Stimulated activated effector memory CD8-positive, alpha-beta T cell treated with anti-CD3 and anti-CD28 coated beads, Interleukin-12 subunit alpha, Interleukin-12 subunit beta, amount 100 ng/mL, for 72 hours (primary cell): ENCODE measurements around the gene NPC1L1.

ENCODE experiments used
- ATAC-seq: fragments of 150-1000 bp; cut with Tn5 transposase; 2 replicates; pipeline ENCODE4 v1.10.0; 2021
- DNase-seq, 2 donors: peaks; one replicate each; pipeline ENCODE4 v3.0.0; 2021 to 2022; ENCODE audit warnings: low spot score in 2 of 2
- H3K27ac Mint-ChIP-seq: one replicate; pipeline ENCODE4 v1.8.0; 2022; ENCODE audit warnings: mild to moderate bottlenecking, mixed read lengths
- H3K36me3 Mint-ChIP-seq: one replicate; pipeline ENCODE4 v1.8.0; 2022; ENCODE audit warnings: mild to moderate bottlenecking, mixed read lengths
- H3K4me1 Mint-ChIP-seq: one replicate; pipeline ENCODE4 v1.8.0; 2022; ENCODE audit warnings: mixed read lengths
- H3K4me3 Mint-ChIP-seq: one replicate; pipeline ENCODE4 v1.8.0; 2022; ENCODE audit warnings: mild to moderate bottlenecking, mixed read lengths
- H3K9me3 Mint-ChIP-seq: one replicate; pipeline ENCODE4 v1.8.0; 2022; ENCODE audit warnings: mixed read lengths

The NPC1L1 gene

GRCh38 chr7:44466300-44467216, 74.6 kb downstream of the NPC1L1 start:
- DNase-seq (no peak), ATAC-seq (peak; percentile 93)
- Mint-ChIP-seq H3K9me3 (no peaks in the 10 kb centered on the region), H3K4me1 (peaks cover 72% of the 10 kb centered on the region), H3K4me3 (peak overlapping the region; percentile 44), H3K27ac (peak overlapping the region; percentile 77), H3K36me3 (peaks cover 72% of the 10 kb centered on the region)

- Mint-ChIP-seq H3K4me1 (peaks cover 79% of the 10 kb centered on the region), H3K4me3 (peak overlapping the region; percentile 44), H3K9me3 (no peaks in the 10 kb centered on the region), H3K36me3 (peaks cover 69% of the 10 kb centered on the region), H3K27ac (peak overlapping the region; percentile 74)
- DNase-seq (no peak), ATAC-seq (no peak)
These were observed 75.6 kb downstream of the NPC1L1 start for GRCh38 chr7:44465490-44465889.

- H3K36me3 Mint-ChIP-seq = peaks cover 62% of the 10 kb centered on the region
- H3K9me3 Mint-ChIP-seq = no peaks in the 10 kb centered on the region
- DNase-seq (no peak), ATAC-seq (no peak)
- H3K27ac Mint-ChIP-seq = no peak overlapping the region
- H3K4me1 Mint-ChIP-seq = peaks cover 70% of the 10 kb centered on the region
- H3K4me3 Mint-ChIP-seq = no peak overlapping the region
These were observed 77.8 kb downstream of the NPC1L1 start for GRCh38 chr7:44463169-44463808.
